Right lung (tissue), 5 donors: Measurements from ENCODE around the gene GNAL. TPM values are rescaled to one million over a fixed set of nuclear protein-coding genes. Genes with fewer than 3 reads are reported as not detected.
"Not testable (repeated sequence)": the region's sequence is repeated elsewhere in the genome, so short reads cannot be mapped to it uniquely, and the experiment has no call there.

Source experiments
- DNase-seq, 2 donors: peaks; one replicate each; pipeline ENCODE4 v3.0.0-alpha.2; 2013
- polyA plus RNA-seq, 5 donors: library from polyadenylated mRNA; unstranded; fragments of 120-200 nt; gene quantifications; one replicate each; pipeline versions ENCODE4 v1.2.1 to v1.2.3, GENCODE V29; 2013; ENCODE audit warnings: inconsistent platforms in 1 of 5, low replicate concordance in 1 of 5; ENCODE audit not compliant: insufficient read length in 5 of 5, insufficient read depth in 1 of 5

The GNAL gene
- polyA plus RNA-seq, 5 donors = 2.1 to 3.0 (median 2.5) TPM

GRCh38 chr18:11872479-11873136 lies 183.5 kb downstream of the GNAL start:
- no peak for DNase-seq

DNA sequence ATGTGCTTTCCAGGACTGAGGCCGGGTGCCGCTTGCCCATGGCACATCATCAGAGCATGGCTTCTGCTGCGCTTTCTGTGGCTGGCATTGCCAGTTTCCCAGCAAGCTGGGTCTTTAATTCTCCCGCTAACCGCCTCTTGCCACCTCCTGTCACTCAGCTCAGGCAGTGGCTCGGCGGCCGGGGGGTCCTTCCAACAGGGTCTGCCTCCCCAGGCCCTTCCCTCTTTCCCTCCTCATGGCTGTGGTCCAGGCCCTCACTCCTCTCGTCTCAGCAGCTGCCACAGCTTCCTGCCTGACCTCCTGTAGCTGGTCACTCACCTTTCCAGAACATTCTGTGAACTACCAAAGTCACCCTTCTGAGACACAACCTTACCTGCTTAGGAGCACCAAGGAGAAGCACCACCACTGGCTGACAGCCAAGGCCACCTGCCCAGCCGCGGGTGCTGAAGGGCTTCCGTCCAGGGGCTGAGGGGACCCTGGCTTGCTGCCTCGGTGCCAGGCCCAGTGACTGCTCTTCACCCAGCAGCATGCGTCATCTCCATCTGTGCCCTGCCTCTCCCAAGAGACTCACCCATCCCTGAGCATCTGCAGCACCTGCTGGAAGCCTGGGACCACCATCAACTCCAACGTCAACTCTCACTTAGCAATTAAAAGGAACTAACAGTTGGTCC lies 184.7 kb downstream of the GNAL start:
- no peak for DNase-seq

DNA sequence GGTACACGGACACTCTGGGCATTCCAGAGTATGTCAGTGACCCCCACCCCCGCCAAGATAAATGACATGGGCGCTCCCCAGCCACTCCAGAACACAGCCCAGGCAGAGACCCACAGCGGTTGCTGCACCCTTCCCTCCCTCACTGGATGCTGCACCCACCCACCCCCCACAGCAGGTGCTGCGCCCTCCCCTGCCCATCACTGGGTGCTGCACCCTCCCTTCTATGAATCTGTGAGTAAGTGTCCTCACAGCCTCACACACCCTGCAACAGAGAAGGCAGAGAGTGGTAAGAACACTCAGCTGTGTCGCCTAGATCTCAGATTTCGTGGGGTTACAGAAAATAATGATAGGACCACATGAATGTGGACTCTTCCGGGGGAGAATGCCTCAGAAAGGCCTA lies 185.6 kb downstream of the GNAL start:
- no peak for DNase-seq

DNA sequence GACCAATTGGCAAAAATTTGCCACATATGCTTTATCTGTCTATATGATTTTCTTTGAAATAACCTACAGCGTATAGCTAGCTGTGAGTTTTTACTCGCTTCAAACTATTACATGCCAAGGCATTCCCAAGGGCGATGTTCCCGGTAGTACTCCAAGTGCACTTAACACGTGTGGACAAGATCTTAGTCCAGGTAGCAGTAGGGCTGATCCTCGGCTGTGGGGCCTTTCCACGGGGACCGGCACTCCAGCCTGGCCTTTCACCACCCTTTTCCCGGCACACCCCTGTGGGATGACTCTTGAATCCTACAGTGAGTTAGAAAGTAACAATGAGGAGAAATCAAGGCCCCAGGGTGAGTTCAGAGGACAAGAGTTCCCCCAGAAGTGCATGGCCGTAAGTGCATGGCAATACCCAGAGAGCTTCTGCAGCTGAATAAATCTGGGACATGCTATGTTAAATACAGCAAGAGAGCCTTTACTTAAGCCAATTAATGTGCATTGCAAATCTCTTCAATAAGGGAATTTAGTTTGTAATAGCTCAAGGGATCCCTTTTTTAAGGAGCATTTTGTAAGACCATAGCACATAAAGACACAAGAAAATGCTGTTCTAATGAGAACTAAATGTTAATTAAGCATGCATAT lies 188.6 kb downstream of the GNAL start:
- no peak for DNase-seq

GRCh38 chr18:11880586-11881304 lies 191.7 kb downstream of the GNAL start:
- no peak for DNase-seq

DNA sequence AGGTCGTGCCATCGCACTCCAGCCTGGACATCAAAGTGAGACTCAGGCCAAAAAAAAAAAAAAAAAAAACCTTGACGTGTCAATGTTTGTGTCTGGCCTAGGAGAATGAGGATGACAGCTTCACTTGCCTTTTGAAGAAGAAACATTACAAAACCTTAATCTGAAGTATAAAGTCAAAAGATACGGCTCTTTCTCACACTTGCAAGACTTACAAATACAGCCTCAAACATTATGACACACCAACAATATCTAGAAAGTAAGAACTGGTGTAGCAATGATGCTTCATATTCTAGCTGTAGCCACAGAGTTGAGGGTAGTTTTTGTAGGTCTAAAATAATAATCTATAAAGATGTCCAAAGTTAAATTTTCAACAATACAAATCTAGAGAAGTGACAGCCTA lies 193.6 kb downstream of the GNAL start:
- DNase-seq = no peak

- no peak for DNase-seq
These were observed 194.1 kb downstream of the GNAL start for GRCh38 chr18:11883153-11883552.

DNA sequence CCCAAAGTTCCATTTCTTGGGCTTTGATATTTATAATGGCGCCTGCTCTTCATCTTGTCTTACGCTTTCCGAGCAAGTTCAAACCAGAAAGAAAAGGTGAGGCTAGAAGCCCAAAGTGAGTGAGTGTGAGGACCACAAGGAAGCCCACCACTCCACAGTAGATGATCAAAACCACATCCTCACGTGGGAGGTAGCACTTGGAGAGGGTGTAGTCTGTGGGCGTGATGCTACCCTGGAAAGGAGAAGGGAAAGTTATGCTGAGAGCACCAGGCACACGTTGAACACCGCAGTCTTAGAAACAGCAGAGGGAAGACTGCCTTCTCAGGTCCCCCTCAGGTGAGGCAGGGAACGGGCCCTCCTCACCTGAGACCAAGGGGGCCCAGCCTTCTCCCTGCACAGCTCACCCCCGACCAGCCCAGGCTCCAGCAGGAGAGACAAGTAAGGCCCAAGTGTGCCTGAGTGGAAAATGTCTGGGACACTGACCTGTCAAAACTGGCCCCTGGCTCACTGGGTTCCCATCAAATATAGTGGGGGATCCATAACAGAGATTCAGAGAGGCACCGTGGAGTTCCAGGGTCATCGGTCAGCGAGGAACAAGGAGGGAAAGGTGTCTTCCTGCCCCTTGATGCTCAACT lies 195.4 kb downstream of the GNAL start:
- no peak for DNase-seq

DNA sequence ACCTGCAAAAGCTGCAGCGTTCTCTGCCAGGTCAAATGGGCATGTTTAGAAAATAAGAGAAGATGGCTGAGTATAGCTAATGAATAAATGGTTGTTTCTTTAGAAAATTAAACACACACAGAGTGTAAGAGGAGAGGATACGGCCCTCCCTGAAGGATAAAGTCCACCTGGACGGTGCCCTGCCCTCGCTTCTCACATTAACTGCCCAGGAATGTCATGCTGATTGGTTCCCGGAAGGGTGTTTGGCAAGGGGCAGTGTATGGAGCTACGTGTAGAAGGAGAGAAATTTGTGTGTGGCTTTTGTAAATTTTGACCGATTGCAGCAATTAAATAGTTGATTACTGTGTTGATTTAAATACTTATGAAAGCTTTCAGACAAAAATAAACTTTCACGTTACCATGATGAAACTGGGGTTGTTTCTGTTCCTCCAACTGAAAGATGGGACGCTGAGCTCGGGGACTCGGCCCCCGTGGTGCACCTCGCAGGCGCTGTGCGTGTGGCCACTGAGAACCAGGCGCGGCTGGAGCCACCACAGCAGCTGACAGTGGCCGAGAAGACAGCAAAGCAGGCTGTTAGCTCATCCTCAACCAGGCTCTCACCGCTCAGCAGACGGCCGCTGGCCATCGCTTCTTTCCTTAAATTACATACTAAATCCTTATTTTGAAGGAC lies 196.3 kb downstream of the GNAL start:
- DNase-seq = no peak

- no peak for DNase-seq
These were observed 197.6 kb downstream of the GNAL start for GRCh38 chr18:11886577-11887110.

- no peak for DNase-seq
These were observed 198.5 kb downstream of the GNAL start for GRCh38 chr18:11887328-11888128.

DNA sequence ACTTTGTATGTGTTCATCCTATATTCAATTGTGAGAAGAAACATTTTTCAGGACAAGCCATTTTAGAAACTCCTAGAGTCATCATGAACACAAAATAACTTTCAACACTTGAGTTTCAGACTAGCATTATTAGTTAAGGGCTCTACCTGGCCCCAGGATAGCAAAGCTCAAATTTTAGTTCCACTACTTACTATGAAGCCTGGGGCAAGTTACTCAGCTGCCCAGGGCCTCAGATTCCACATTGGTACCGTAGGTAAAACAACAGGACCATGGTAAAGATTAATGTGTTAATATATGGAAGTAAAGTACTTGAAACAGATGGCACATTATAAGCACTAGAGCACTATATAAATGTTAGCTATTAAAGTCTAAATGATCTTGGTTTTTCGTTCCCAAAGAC lies 199.7 kb downstream of the GNAL start:
- no peak for DNase-seq

DNA sequence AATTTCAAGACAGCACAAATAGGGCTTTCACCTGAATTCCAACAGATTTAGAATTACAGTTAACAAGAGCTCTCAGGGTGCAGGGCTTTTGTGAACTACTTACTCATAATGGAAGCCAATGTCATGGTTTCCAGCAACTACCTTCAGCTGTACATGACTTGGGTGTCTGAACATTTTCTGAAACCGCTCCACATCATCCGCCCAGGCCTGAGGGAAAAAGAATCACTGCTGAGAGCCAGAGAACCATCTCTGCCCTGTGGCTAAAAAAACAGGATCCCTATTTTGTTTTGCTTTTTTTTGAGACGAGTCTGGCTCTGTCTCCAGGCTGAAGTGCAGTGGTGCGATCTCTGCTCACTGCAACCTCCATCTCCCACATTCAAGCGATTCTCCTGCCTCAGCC lies 200.2 kb downstream of the GNAL start:
- no peak for DNase-seq

DNA sequence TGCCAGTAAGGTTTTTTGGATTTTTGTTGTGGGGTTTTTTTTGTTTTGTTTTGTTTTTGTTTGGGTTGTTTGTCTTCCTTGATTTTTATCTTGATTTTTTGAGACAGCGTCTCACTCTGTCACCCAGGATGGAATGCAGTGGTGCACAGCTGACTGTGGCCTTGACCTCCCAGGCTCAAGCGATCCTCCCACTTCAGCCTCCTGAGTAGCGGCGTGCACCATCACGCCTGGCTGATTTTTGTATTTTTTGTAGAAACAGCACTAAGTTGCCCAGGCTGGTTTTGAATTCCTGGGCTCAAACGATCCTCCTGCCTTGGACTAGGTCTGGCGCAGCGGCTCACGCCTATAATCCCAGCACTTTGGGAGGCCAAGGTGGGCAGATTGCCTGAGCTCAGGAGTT lies 202.7 kb downstream of the GNAL start:
- no peak for DNase-seq

DNA sequence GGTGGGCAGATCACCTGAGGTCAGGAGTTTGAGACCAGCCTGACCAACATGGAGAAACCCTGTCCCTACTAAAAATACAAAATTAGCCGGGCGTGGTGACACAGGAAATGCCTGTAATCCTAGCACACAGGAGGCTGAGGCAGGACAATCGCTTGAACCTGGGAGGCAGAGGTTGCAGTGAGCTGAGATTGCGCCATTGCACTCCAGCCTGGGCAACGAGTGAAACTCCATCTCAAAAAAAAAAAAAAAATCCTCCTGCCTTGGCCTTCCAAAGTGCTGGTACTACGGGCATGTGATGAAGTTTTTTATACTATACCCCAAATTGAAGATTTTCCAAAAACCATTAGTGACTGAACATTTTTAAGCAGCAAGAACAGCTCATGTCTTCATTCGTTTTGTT lies 203.4 kb downstream of the GNAL start:
- not testable (repeated sequence) for DNase-seq

GRCh38 chr18:11897781-11898180 lies 208.7 kb downstream of the GNAL start:
- DNase-seq = no peak

- DNase-seq = no peak
These were observed 210.0 kb downstream of the GNAL start for GRCh38 chr18:11899063-11899462.

DNA sequence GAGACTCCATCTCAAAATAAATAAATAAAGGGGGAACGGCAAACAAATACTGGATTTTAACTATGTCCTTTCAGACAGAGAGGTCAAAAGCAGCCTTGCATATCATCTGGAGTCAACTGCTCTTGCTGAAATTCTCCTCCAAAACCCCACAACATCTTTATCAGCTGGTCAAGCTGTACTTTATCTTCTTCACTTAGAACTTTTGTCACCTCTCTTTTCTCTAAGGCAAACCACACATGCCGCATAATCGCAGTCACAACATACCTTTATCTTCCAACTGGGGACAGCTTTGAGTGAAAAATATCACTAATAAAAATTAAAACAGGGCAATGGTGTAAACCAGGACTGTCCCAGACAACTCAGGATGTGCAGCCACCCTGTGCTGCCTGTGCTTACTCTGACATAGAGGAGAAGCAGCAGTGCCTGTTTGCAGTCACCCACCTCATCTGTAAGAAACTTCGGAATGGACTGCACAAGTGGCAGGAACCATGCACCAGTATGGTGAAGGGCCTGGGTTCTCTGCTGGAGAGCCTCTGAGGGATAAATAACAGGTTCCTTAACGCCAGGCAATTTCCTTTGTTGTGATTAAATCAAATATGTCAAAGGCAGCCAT lies 212.9 kb downstream of the GNAL start:
- no peak for DNase-seq

- DNase-seq = no peak
These were observed 213.6 kb downstream of the GNAL start for GRCh38 chr18:11902522-11903292.
